ENCODE results near the gene RNFT2. TPM values are rescaled to one million over a fixed set of nuclear protein-coding genes. Genes with fewer than 3 reads are reported as not detected.

RNFT2 gene
- total RNA-seq, 2 donors from 2014 or later = 0.32 to 4.7 TPM

GRCh38 chr12:116821291-116821690, 83.2 kb downstream of the RNFT2 start:
- no peaks in the 10 kb centered on the region for H3K4me1 ChIP-seq (replicated peaks)
- 78% methylated on average over 8 of the region's 8 CpGs for WGBS
- no peaks in the 10 kb centered on the region for H3K27me3 ChIP-seq (replicated peaks; ENCODE audit: insufficient read depth)
- H3K36me3 ChIP-seq = no peaks in the 10 kb centered on the region
- H3K9me3 ChIP-seq = no peaks in the 10 kb centered on the region
- no peak overlapping the region for H3K27ac ChIP-seq
- intact Hi-C loops (cut with DNase I) = no loop called here
- TF ChIP-seq CTCF (IDR thresholded peaks at IDR 0.05) (no peak), POLR2A (IDR thresholded peaks at IDR 0.05) (no peak), POLR2AphosphoS5 (IDR thresholded peaks at IDR 0.05) (no peak)
- H3K4me3 ChIP-seq = no peak overlapping the region
- DNase-seq (ENCODE audit: low spot score) = no peak

- Histone ChIP-seq H3K27me3 (replicated peaks; ENCODE audit: insufficient read depth) (no peaks in the 10 kb centered on the region), H3K9me3 (no peaks in the 10 kb centered on the region), H3K4me1 (replicated peaks) (no peaks in the 10 kb centered on the region), H3K4me3 (no peak overlapping the region), H3K36me3 (no peaks in the 10 kb centered on the region), H3K27ac (no peak overlapping the region)
- TF ChIP-seq CTCF (IDR thresholded peaks at IDR 0.05) (no peak), POLR2AphosphoS5 (IDR thresholded peaks at IDR 0.05) (no peak), POLR2A (IDR thresholded peaks at IDR 0.05) (no peak)
- no peak for DNase-seq (ENCODE audit: low spot score)
- intact Hi-C loops (cut with DNase I) = no loop called here
- 96% methylated on average over 4 of the region's 4 CpGs for WGBS
Measured at GRCh38 chr12:116827432-116827831, 89.3 kb downstream of the RNFT2 start.

GRCh38 chr12:116832353-116832752, 94.2 kb downstream of the RNFT2 start:
- no peaks in the 10 kb centered on the region for H3K4me1 ChIP-seq (replicated peaks)
- H3K27me3 ChIP-seq (replicated peaks; ENCODE audit: insufficient read depth) = no peaks in the 10 kb centered on the region
- TF ChIP-seq POLR2AphosphoS5 (IDR thresholded peaks at IDR 0.05) = peak; percentile 87
- TF ChIP-seq POLR2A (IDR thresholded peaks at IDR 0.05) = no peak
- no peaks in the 10 kb centered on the region for H3K9me3 ChIP-seq
- WGBS = 48% methylated on average over 6 of the region's 6 CpGs
- peak; percentile 40 for DNase-seq (ENCODE audit: low spot score)
- no peaks in the 10 kb centered on the region for H3K36me3 ChIP-seq
- no peak overlapping the region for H3K4me3 ChIP-seq
- H3K27ac ChIP-seq = no peak overlapping the region
- intact Hi-C loops (cut with DNase I) = no loop called here

GRCh38 chr12:116833474-116833873, 95.4 kb downstream of the RNFT2 start:
- WGBS = 93% methylated on average over 9 of the region's 10 CpGs
- no peak for DNase-seq (ENCODE audit: low spot score)
- H3K4me3 ChIP-seq = no peak overlapping the region
- no peak overlapping the region for H3K27ac ChIP-seq
- intact Hi-C loops (cut with DNase I) = no loop called here
- H3K4me1 ChIP-seq (replicated peaks) = no peaks in the 10 kb centered on the region
- no peaks in the 10 kb centered on the region for H3K27me3 ChIP-seq (replicated peaks; ENCODE audit: insufficient read depth)
- TF ChIP-seq POLR2A (IDR thresholded peaks at IDR 0.05) (no peak), CTCF (IDR thresholded peaks at IDR 0.05) (no peak), POLR2AphosphoS5 (IDR thresholded peaks at IDR 0.05) (no peak)
- no peaks in the 10 kb centered on the region for H3K9me3 ChIP-seq
- H3K36me3 ChIP-seq = no peaks in the 10 kb centered on the region

- no peaks in the 10 kb centered on the region for H3K36me3 ChIP-seq
- no peaks in the 10 kb centered on the region for H3K4me1 ChIP-seq (replicated peaks)
- TF ChIP-seq POLR2AphosphoS5 (IDR thresholded peaks at IDR 0.05) (no peak), CTCF (IDR thresholded peaks at IDR 0.05) (no peak), POLR2A (IDR thresholded peaks at IDR 0.05) (no peak)
- 88% methylated on average over 1 of the region's 1 CpG for WGBS
- DNase-seq (ENCODE audit: low spot score) = no peak
- intact Hi-C loops (cut with DNase I) = no loop called here
- H3K27ac ChIP-seq = no peak overlapping the region
- H3K9me3 ChIP-seq = no peaks in the 10 kb centered on the region
- H3K4me3 ChIP-seq = no peak overlapping the region
- no peaks in the 10 kb centered on the region for H3K27me3 ChIP-seq (replicated peaks; ENCODE audit: insufficient read depth)
Measured at GRCh38 chr12:116835484-116835883, 97.4 kb downstream of the RNFT2 start.
